ENCODE measurements around the gene ANKRD49.
"Not testable (repeated sequence)": the region's sequence is repeated elsewhere in the genome, so short reads cannot be mapped to it uniquely, and the experiment has no call there.

Gene ANKRD49

GRCh38 chr11:94493281-94494125 is at the start of gene ANKRD49, which contains the start of gene MRE11:
ANKRD49 (plus strand) TSS chr11:94493984; CDS start chr11:94496694, 2,710 bp downstream.
MRE11 (minus strand) TSS chr11:94493844; CDS start chr11:94492801, 1,043 bp downstream.
- DNase-seq (ENCODE audit: low read depth in 2 of 2), result peak; percentile 91 to 92

GRCh38 chr11:94445641-94446040 is 48.1 kb upstream of the ANKRD49 start:
- DNase-seq (ENCODE audit: low read depth in 2 of 2), result no peak

- DNase-seq (ENCODE audit: low read depth in 2 of 2), result no peak
Measured at GRCh38 chr11:94447149-94447548, 46.6 kb upstream of the ANKRD49 start.

GRCh38 chr11:94449029-94449428 is 44.8 kb upstream of the ANKRD49 start:
- DNase-seq (ENCODE audit: low read depth in 2 of 2), result no peak

- no peak for DNase-seq (ENCODE audit: low read depth in 2 of 2)
Measured at GRCh38 chr11:94449437-94449836, 44.3 kb upstream of the ANKRD49 start.

- no peak for DNase-seq (ENCODE audit: low read depth in 2 of 2)
Measured at GRCh38 chr11:94450048-94450447, 43.7 kb upstream of the ANKRD49 start.

GRCh38 chr11:94452988-94453387 is 40.8 kb upstream of the ANKRD49 start:
- no peak for DNase-seq (ENCODE audit: low read depth in 2 of 2)

GRCh38 chr11:94454301-94454700 is 39.5 kb upstream of the ANKRD49 start:
- no peak for DNase-seq (ENCODE audit: low read depth in 2 of 2)

GRCh38 chr11:94455861-94456260 is 37.9 kb upstream of the ANKRD49 start:
- no peak for DNase-seq (ENCODE audit: low read depth in 2 of 2)

GRCh38 chr11:94457118-94458029 is 36.4 kb upstream of the ANKRD49 start:
- no peak for DNase-seq (ENCODE audit: low read depth in 2 of 2)

- DNase-seq (ENCODE audit: low read depth in 2 of 2), result no peak
Measured at GRCh38 chr11:94459576-94459975, 34.2 kb upstream of the ANKRD49 start.

GRCh38 chr11:94469416-94469815 is 24.4 kb upstream of the ANKRD49 start:
- no peak for DNase-seq (ENCODE audit: low read depth in 2 of 2)

- no peak for DNase-seq (ENCODE audit: low read depth in 2 of 2)
Measured at GRCh38 chr11:94472916-94473799, 20.6 kb upstream of the ANKRD49 start.

- DNase-seq (ENCODE audit: low read depth in 2 of 2), result no peak
Measured at GRCh38 chr11:94477624-94478023, 16.2 kb upstream of the ANKRD49 start.

- no peak for DNase-seq (ENCODE audit: low read depth in 2 of 2)
Measured at GRCh38 chr11:94481342-94481741, 12.4 kb upstream of the ANKRD49 start.

GRCh38 chr11:94486068-94486467 is 7.7 kb upstream of the ANKRD49 start:
- DNase-seq (ENCODE audit: low read depth in 2 of 2), result no peak

GRCh38 chr11:94494126-94494680 is 419 bp downstream of the ANKRD49 start:
- DNase-seq (ENCODE audit: low read depth in 2 of 2), result no peak

- no peak for DNase-seq (ENCODE audit: low read depth in 2 of 2)
Measured at GRCh38 chr11:94500181-94500580, 6.4 kb downstream of the ANKRD49 start.

- no peak for DNase-seq (ENCODE audit: low read depth in 2 of 2)
Measured at GRCh38 chr11:94501522-94501921, 7.7 kb downstream of the ANKRD49 start.

GRCh38 chr11:94504689-94505293 is 11.0 kb downstream of the ANKRD49 start:
- no peak for DNase-seq (ENCODE audit: low read depth in 2 of 2)

GRCh38 chr11:94506513-94506912 is 12.7 kb downstream of the ANKRD49 start:
- not testable (repeated sequence) for DNase-seq (ENCODE audit: low read depth in 2 of 2)
